Smooth muscle cell (in vitro differentiated cells): ENCODE measurements around the gene PLA2G1B. TPM values are rescaled to one million over a fixed set of nuclear protein-coding genes. Genes with fewer than 3 reads are reported as not detected.

Experiments
- DNase-seq: peaks from one replicate; lab custom pipeline; 2025; ENCODE audit not compliant: unreplicated experiment; lab: John Stamatoyannopoulos, UW
- H2AFZ ChIP-seq: fragments of 200-600 bp; sonication (generic); 2 replicates; pipeline ENCODE4 v1.6.0; 2016; ENCODE audit warnings: antibody characterized with exemption, low read depth, mild to moderate bottlenecking
- H3F3A ChIP-seq: fragments of 200-600 bp; sonication (generic); 2 replicates; pipeline ENCODE4 v1.6.0; 2017; ENCODE audit warnings: antibody characterized with exemption, low read depth
- H3K27ac ChIP-seq: fragments of 200-600 bp; sonication (generic); 2 replicates; pipeline ENCODE4 v1.5.1; 2016; ENCODE audit warnings: low read depth, mild to moderate bottlenecking
- H3K27me3 ChIP-seq: fragments of 200-600 bp; sonication (generic); 2 replicates; pipeline ENCODE4 v1.6.1; 2016; ENCODE audit warnings: low read depth, mild to moderate bottlenecking
- H3K36me3 ChIP-seq: fragments of 200-600 bp; sonication (generic); 2 replicates; pipeline ENCODE4 v1.5.1; 2016; ENCODE audit warnings: low read depth
- H3K4me1 ChIP-seq: fragments of 200-600 bp; sonication (generic); 2 replicates; pipeline ENCODE4 v1.5.1; 2016; ENCODE audit warnings: low read depth
- H3K4me2 ChIP-seq: fragments of 200-600 bp; sonication (generic); 2 replicates; pipeline ENCODE4 v1.6.0; 2016; ENCODE audit warnings: mild to moderate bottlenecking
- H3K4me3 ChIP-seq: fragments of 200-600 bp; sonication (generic); 2 replicates; pipeline ENCODE4 v1.5.1; 2016; ENCODE audit warnings: mild to moderate bottlenecking
- H3K79me2 ChIP-seq: fragments of 200-600 bp; sonication (generic); 2 replicates; pipeline ENCODE4 v1.6.0; 2016; ENCODE audit warnings: low read depth, mild to moderate bottlenecking
- H3K9ac ChIP-seq: fragments of 200-600 bp; sonication (generic); 2 replicates; pipeline ENCODE4 v1.6.0; 2016; ENCODE audit warnings: low read depth
- H3K9me3 ChIP-seq: fragments of 200-600 bp; sonication (generic); replicated peaks from 2 replicates; pipeline ENCODE4 v1.5.1; 2016; ENCODE audit warnings: low read depth
- H4K20me1 ChIP-seq: fragments of 200-600 bp; sonication (generic); 2 replicates; pipeline ENCODE4 v1.6.0; 2016; ENCODE audit warnings: low read depth
- CTCF ChIP-seq: fragments of 200-600 bp; sonication (generic); IDR thresholded peaks from 2 replicates; pipeline ENCODE4 v1.5.1; 2017; ENCODE audit warnings: borderline replicate concordance, mild to moderate bottlenecking, antibody characterized with exemption; ENCODE audit not compliant: insufficient read depth, poor library complexity, severe bottlenecking
- WGBS: methylation state at CpG from one replicate; pipeline ENCODE4 v1.1.7; 2016; ENCODE audit warnings: low lambda C conversion rate; 5-methylcytosine and 5-hydroxymethylcytosine counted together
- polyA plus RNA-seq: library from polyadenylated mRNA; unstranded; fragments of >200 nt; fragmentation: Nextera tagmentation; extraction: Ambion mirVana; gene quantifications from 2 replicates; pipeline ENCODE4 v1.2.1, GENCODE V29; 2016
- total RNA-seq: library from RNA; depleted of rRNA; stranded (reverse); fragments of >200 nt; gene quantifications from 2 replicates; pipeline ENCODE4 v1.2.3, GENCODE V29; 2014

PLA2G1B gene
- total and polyA plus RNA-seq, 2 experiments from 2014 or later = not detected

GRCh38 chr12:120324841-120325417 lies 2.6 kb downstream of the PLA2G1B start:
- H3K4me3 ChIP-seq = no peak overlapping the region
- H3K27me3 ChIP-seq = no peaks in the 10 kb centered on the region
- no peaks in the 10 kb centered on the region for H3F3A ChIP-seq
- no peak overlapping the region for H3K27ac ChIP-seq
- no peak overlapping the region for H2AFZ ChIP-seq
- H3K4me1 ChIP-seq = no peaks in the 10 kb centered on the region
- no peak overlapping the region for H3K9ac ChIP-seq
- H3K9me3 ChIP-seq = no peaks in the 10 kb centered on the region
- peak overlapping the region; percentile 82 for H3K4me2 ChIP-seq
- 76% methylated on average over 9 of the region's 9 CpGs for WGBS
- no peaks in the 10 kb centered on the region for H3K36me3 ChIP-seq
- no peak for TF ChIP-seq CTCF
- H4K20me1 ChIP-seq = no peaks in the 10 kb centered on the region
- no peaks in the 10 kb centered on the region for H3K79me2 ChIP-seq
- no peak for DNase-seq

GRCh38 chr12:120323772-120324171 lies 3.8 kb downstream of the PLA2G1B start:
- WGBS = 80% methylated on average over 2 of the region's 2 CpGs

GRCh38 chr12:120321382-120322202 lies 6.0 kb downstream of the PLA2G1B start:
- H3K27ac ChIP-seq = no peak overlapping the region
- H3K4me1 ChIP-seq = peaks cover 5% of the 10 kb centered on the region
- H3K79me2 ChIP-seq = no peaks in the 10 kb centered on the region
- H3K36me3 ChIP-seq = no peaks in the 10 kb centered on the region
- H4K20me1 ChIP-seq = no peaks in the 10 kb centered on the region
- no peak overlapping the region for H3K9ac ChIP-seq
- H2AFZ ChIP-seq = no peak overlapping the region
- H3K9me3 ChIP-seq = no peaks in the 10 kb centered on the region
- no peak for DNase-seq
- WGBS = 91% methylated on average over 13 of the region's 13 CpGs
- no peak overlapping the region for H3K4me2 ChIP-seq
- no peaks in the 10 kb centered on the region for H3K27me3 ChIP-seq
- no peak overlapping the region for H3K4me3 ChIP-seq
- TF ChIP-seq CTCF = no peak
- peaks cover 3% of the 10 kb centered on the region for H3F3A ChIP-seq

More at GRCh38 chr12:120323772-120324171, 3.8 kb downstream of the PLA2G1B start:
- no peaks in the 10 kb centered on the region for H4K20me1 ChIP-seq
- no peaks in the 10 kb centered on the region for H3K4me1 ChIP-seq
- no peak overlapping the region for H3K4me2 ChIP-seq
- no peak overlapping the region for H3K4me3 ChIP-seq
- no peaks in the 10 kb centered on the region for H3K9me3 ChIP-seq
- no peaks in the 10 kb centered on the region for H3K79me2 ChIP-seq
- H3F3A ChIP-seq = no peaks in the 10 kb centered on the region
- H3K27ac ChIP-seq = no peak overlapping the region
- DNase-seq = no peak
- H3K36me3 ChIP-seq = no peaks in the 10 kb centered on the region
- no peak overlapping the region for H3K9ac ChIP-seq
- no peak overlapping the region for H2AFZ ChIP-seq
- no peak for TF ChIP-seq CTCF
- H3K27me3 ChIP-seq = no peaks in the 10 kb centered on the region
